Bone marrow (tissue), 2 donors: Measurements from ENCODE around the gene HSPA8.
"Not testable (repeated sequence)": the region's sequence is repeated elsewhere in the genome, so short reads cannot be mapped to it uniquely, and the experiment has no call there.

Source experiments
- DNase-seq, 2 donors: peaks; one replicate each; lab custom pipeline; 2025; lab: John Stamatoyannopoulos, UW

The HSPA8 gene

DNA sequence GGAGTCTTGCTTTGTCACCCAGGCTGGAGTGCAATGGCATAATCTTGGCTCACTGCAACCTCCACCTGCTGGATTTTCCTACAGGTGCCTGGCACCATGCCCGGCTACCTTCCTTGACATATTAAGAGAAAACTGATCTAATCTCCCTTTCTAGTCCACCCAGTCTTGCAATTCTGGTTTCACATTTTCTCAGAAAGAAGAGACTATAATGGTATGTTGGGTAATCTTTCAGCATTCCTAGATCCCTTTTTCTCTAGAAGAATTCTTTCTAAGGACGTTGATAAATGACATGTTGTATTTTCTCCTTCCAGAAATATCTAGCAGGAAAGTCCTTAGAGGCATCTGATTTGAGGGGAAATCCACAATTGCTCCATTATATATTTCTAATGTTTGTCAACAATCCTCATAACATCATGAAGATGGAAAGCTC is 10.4 kb upstream of the HSPA8 start:
- no peak for DNase-seq

DNA sequence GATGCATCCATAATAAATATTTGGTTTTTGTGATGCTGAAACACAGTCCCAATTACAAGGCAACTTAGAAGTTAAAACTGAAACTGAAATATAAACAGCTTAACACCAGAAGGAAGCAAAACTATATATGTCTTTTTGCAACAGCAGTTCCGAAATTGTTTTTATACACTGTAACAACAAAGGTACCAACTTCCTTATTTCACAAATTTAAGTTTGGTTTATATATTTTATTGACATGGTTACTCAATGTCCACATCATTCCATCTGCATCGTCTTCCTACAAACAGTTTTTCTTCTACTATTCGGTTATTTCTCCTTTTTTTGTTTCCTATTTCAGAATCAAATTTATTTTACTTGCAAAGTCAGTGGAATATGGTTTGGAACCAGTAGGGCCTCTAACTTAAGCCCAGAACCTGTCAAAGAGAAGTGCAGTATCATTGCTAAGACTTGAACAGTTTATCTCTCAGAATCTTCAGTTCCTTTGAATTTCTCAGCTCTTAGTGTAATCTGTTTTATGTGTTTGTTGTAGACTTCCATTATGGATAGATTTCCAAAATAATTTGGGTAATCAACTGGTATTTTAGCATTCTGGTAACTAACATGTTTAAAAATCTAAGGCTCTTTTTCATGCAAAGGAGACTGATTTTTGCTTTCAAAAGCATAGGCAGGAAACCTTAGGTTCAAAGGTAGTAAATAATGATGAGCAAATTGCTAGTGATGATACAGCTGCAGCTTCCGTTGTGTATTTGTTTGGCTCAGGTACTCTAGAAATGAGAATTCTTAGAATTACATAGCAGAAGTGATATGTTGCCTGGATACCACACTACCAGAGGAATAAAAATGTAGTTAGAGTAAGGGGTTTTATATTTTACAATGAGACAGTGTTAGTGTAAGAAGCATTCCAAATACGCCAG is 8.2 kb upstream of the HSPA8 start:
- DNase-seq, result peak in 1 of 2 donors; percentile 45

DNA sequence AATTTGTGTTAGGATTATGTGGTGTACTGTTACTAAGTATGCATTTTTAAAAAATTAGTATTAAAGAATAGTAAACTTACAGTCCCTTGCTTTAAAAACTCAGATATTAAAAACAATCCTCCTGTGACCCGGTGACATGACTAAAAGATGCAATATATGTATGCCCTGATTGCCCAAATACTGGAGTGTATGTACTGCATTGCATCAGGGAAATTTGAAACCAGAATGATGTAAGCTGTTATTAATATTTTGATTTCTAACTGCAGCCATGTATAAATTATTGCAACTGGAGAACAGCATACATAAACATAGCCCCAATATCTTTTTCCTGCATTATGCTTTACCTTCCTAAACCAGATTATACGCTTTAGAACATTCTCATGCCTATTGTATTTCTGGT is 3.7 kb upstream of the HSPA8 start:
- DNase-seq, result no peak

DNA sequence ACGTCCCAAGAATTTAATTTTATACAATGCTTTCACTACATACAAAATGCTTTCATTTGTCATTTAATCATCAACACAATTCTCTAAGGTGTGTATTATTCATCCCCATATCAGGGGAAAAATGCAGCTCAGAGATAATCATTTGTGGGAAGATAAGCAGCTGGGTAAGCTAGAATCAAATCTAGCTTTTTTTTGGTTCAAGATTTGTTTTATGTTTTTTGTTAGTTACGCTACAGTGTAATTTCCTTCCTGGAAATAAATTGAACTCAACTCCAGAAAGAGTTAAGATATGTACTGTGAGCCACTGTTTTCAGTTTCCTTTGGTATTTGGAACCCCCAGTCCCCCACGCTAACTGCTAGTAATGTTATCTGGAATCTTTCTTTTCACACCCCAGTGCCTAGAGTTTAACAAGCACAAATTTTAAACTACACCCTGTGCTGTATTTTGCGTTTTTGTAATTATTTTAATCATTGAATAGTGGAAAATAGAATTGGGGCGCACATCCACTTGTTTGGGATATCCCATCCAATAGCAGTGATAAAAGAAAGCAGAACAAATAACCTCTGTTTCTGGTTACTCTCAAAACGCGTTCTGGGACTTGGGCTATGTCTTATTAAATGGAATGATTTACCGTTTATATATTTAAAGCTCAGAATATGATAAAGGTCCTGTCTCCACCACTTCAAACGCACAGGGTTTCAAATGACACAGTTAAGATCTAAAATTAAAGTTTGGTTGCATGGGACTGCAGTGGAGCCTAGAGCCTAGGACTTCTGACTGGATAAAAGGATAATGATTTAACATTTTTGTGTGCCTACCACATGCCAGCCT is 2.1 kb upstream of the HSPA8 start:
- DNase-seq, result no peak

DNA sequence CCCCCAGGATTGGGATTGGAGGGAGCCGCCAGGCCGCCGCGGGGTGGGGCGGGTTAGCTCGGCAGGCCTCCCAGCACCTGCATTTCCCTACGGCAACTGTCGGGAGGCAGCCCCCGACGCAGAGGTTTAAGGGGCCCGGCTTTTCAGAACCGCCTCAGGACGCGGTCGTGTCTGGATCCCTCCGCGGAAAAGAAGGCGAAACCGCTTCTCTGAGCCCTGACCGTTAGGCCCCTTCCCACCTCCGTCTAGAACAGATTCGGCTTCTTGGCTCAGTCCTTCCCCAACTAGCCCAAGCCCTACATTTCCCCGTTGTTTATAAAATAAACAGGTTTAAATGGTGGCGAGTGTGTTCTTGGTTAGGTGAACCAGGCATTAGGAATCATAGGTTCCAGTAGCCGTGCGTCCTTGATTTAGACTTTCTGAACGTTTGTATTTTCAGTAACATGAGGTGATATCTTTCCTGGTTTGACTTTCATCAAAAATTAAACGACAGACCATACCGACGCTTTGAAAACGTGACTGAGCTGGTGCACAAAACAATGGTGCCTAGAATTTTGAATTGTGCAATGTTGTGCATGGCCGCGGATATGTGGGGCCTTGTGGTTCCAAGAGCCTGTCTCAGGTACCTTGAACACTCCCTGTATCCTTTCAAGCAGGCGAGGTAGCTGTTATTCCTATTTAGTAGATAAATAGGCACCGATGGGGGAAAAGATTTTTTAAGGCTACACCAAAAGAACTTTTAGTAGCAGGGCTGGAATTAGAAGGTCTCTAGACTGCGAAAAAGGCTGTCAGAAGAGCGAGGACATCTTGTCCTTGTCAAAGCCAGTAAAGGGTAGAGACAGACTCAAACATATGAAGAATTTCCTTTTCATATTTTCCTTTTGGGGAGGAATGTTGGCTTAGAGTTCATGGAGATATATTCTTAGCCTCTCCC is 1.2 kb upstream of the HSPA8 start:
- DNase-seq, result peak; percentile 42

GRCh38 chr11:123062158-123062891 is 389 bp upstream of the HSPA8 start:
- DNase-seq, result peak; percentile 92 to 100

DNA sequence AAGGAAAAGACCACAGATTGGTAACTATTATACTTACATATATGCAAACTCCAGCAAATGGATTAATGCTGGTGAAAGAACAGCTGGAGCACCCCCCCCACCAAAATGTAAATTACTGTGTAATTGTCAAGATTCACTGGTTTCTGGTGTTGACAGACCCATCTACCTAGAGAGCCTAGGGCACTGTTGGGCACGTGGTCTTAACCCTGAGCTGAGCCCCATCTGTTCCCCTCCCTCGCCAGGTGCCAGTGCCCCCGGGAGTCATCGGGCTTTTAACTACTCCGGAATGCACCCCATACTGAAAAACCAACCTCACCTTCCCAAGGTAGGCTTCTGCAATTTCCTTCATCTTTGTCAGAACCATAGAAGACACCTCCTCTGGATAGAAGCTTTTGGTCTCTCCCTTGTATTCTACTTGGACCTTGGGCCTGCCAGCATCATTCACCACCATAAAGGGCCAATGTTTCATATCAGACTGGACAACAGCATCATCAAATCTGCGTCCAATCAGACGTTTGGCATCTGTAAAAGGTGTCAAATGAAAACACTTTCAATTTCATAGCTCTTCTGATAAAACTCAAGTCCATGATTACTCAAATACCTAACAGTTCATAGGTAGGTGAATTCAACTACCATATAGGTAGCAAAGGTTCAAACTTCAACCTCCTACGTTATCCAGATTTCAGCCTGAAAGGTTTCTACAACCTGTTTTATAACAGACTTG is 1.5 kb downstream of the HSPA8 start:
- no peak for DNase-seq

- DNase-seq, result not testable (repeated sequence)
Measured at GRCh38 chr11:123059041-123059920, 2.7 kb downstream of the HSPA8 start.

DNA sequence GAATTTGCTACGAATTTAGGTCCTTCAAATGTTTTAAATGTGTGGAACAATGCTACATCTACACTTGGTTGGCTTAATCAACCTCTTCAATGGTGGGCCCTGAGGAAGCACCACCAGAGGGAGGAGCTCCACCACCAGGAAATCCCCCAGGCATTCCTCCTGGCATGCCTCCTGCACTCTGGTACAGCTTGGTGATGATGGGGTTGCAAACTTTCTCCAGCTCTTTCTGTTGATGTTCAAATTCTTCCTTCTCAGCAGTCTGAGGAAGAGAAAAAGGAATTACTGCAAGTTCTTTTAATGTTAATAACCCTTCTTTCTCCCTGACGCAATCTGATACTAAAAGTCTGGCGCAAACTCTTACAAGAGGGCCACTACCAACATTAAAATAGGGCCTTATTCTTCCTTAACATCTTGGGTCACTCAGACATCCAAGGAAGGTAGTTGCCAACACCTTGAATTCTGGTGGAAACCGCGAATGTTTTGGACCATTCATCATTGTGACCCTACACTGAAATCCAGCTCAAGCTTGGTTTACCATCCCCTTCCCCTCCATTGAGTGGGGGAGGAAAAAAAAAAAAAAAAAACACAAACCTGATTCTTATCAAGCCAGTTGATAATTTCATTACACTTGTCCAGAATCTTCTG is 4.2 kb downstream of the HSPA8 start:
- no peak for DNase-seq

DNA sequence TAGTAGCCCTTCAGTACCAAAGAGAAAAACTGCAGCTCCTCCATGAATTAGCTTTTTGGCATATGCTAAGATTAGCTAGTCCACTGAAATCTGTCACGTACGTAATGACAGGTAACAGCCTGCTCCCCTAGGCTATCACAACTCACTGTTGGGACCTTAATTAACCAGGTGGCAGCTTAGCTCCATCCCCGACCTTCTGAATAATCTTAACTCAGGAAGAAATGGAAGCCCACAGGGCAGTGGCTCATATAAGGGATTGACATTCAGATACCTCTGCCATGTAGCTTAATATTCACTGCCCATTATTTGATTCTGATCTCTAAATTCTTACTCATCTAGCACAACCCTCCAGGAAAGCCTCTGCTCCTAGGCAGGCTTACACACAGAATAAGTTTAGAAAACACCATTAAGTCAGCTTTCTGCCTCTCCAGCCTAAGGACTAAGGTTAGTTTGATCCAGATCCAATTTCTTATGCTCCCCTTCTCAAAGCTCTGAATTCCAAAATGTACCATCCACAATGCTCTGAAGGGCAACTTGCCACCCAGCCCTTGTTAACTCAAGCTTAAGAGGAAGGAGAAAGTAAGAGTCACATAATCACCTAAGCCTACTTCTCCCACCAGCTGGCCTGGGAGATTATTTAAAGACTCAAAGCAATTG is 5.0 kb downstream of the HSPA8 start:
- DNase-seq, result no peak

- DNase-seq, result no peak
Measured at GRCh38 chr11:123055191-123055901, 6.6 kb downstream of the HSPA8 start.

- peak in 1 of 2 donors; percentile 50 for DNase-seq
Measured at GRCh38 chr11:123054301-123055065, 7.5 kb downstream of the HSPA8 start.

DNA sequence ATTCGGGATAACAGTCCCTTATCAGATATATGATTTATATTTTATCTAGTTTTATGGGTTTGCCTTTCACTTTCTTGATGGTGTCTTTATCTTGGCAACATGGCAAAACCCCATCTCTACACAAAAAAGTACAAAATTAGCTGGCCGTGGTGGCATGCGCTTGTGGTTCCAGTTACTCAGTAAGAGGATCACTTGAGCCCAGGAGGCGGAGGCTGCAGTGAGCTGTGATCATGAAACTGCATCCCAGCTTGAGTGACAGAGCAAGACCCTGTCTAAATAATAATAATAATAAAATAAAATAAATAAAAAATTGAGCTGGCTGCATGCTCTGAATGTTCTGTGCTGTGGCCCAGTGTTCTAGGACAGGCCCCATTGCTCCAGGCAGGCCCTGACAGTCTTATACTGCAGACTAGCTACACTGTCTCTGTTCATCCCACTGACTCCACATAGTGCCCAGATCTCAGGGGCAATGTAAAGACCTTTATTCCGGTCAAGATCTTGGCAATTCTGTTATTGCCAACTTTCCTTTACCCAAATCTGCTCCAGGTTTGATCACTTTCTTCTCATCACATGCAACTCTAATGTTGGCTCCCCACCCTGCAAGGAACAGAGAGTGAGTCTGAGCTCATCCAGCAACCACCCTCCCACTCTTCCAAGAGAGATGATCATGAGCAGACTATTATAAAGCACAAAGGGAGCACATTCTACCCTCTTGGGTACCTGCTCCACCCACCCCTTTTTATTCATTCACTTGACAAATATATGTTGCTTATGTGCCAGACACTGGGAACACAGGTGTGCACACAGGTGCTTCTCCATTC is 8.8 kb downstream of the HSPA8 start:
- DNase-seq, result no peak

GRCh38 chr11:123051634-123052033 is 10.3 kb downstream of the HSPA8 start:
- no peak for DNase-seq

GRCh38 chr11:123051146-123051545 is 10.8 kb downstream of the HSPA8 start:
- no peak for DNase-seq

GRCh38 chr11:123047947-123048293 is 14.0 kb downstream of the HSPA8 start:
- no peak for DNase-seq
